HCT116 (cell line): ENCODE data around the gene TTC16. TPM values are rescaled to one million over a fixed set of nuclear protein-coding genes. Genes with fewer than 3 reads are reported as not detected.

Experiments
- ATAC-seq: fragments of 200-7000 bp; cut with Tn5 transposase; 2 replicates; pipeline ENCODE4 v1.9.1; 2020; ENCODE audit warnings: mild to moderate bottlenecking, moderate library complexity
- BruUV-seq: library from RNA; stranded (reverse); fragments of 400-500 nt; replicated peaks from 2 replicates; lab custom pipeline; 2021; lab: Mats Ljungman, UMichigan
- CTCF ChIA-PET: fragments of 300-600 bp; sonication (Branson Sonifier 250); formaldehyde crosslinking; loops from one replicate; lab custom pipeline; 2021; ENCODE audit warnings: antibody characterized with exemption; lab: Charles Lee
- POLR2A ChIA-PET: fragments of 300-600, 350-600 bp; sonication (Branson Sonifier 250); formaldehyde crosslinking; loops from one replicate; lab custom pipeline; 2021; ENCODE audit warnings: antibody characterized with exemption; lab: Charles Lee
- RAD21 ChIA-PET, 2 experiments: fragments of 300-600 bp; sonication (Branson Sonifier 250); formaldehyde crosslinking; loops; one replicate each; lab custom pipeline; 2023; ENCODE audit warnings: low total read pairs in 2 of 2; ENCODE audit not compliant: uncharacterized antibody in 2 of 2, unreplicated experiment in 2 of 2, low non-redundant PET in 1 of 2; lab: Charles Lee
- DNase-seq: peaks from one replicate; pipeline ENCODE4 v3.0.0-alpha.2; 2010; ENCODE audit warnings: low read depth, low spot score
- H2AFZ ChIP-seq: fragments of 200-600 bp; shearing (Covaris generic), sonication (generic); 2 replicates; pipeline ENCODE4 v1.6.1; 2017; ENCODE audit warnings: low read depth, mixed run types, mixed read lengths, antibody characterized with exemption, low read length; ENCODE audit not compliant: poor library complexity, severe bottlenecking
- H3K27ac ChIP-seq: 2 replicates; pipeline ENCODE4 v1.5.1; 2012; ENCODE audit warnings: low read depth, low read length
- H3K27me3 ChIP-seq: fragments of 200-600 bp; sonication (generic); 2 replicates; pipeline ENCODE4 v1.6.1; 2016; ENCODE audit warnings: mixed run types, low read length, mixed read lengths; ENCODE audit not compliant: insufficient read depth
- H3K36me3 ChIP-seq, 2 experiments: fragments of 200-500 bp in 1 of 2; fragments of 200-600 bp in 1 of 2; sonication (Bioruptor generic) in 1 of 2; sonication (generic) in 1 of 2; 2 replicates each; pipeline versions ENCODE4 v1.5.1 to v1.6.1; 2014 to 2016; ENCODE audit warnings: low read length in 2 of 2, inconsistent platforms in 1 of 2, mixed read lengths in 1 of 2, mixed run types in 1 of 2; ENCODE audit not compliant: insufficient read depth in 2 of 2, control insufficient read depth in 1 of 2
- H3K4me1 ChIP-seq, 2 experiments: fragments of 200-600 bp in 1 of 2; sonication (generic) in 1 of 2; 2 replicates each; pipeline versions ENCODE4 v1.5.1 to v1.6.1; 2012 to 2017; ENCODE audit warnings: low read length in 2 of 2, inconsistent platforms in 1 of 2, mild to moderate bottlenecking in 1 of 2, mixed read lengths in 1 of 2, mixed run types in 1 of 2, moderate library complexity in 1 of 2; ENCODE audit not compliant: insufficient read depth in 2 of 2, control insufficient read depth in 1 of 2
- H3K4me2 ChIP-seq: fragments of 200-600 bp; sonication (generic); 2 replicates; pipeline ENCODE4 v1.6.1; 2017; ENCODE audit warnings: mixed run types, low read length, mixed read lengths
- H3K4me3 ChIP-seq, 2 experiments: fragments of 200-600 bp in 1 of 2; sonication (generic) in 1 of 2; replicated peaks in 1 of 2; 2 replicates each; pipeline ENCODE4 v1.5.1; 2011 to 2016; ENCODE audit warnings: low read length in 2 of 2, control low read depth in 1 of 2, low read depth in 1 of 2, mild to moderate bottlenecking in 1 of 2, mixed read lengths in 1 of 2, mixed run types in 1 of 2
- H3K79me2 ChIP-seq: fragments of 200-600 bp; sonication (generic); 2 replicates; pipeline ENCODE4 v1.6.1; 2017; ENCODE audit warnings: mild to moderate bottlenecking, mixed run types, low read length, moderate library complexity, mixed read lengths; ENCODE audit not compliant: insufficient read depth
- H3K9ac ChIP-seq: fragments of 200-600 bp; sonication (generic); 2 replicates; pipeline ENCODE4 v1.6.1; 2016; ENCODE audit warnings: low read length, mixed read lengths
- H3K9me2 ChIP-seq: fragments of 200-600 bp; sonication (generic), shearing (Covaris generic); 2 replicates; pipeline ENCODE4 v1.6.1; 2017; ENCODE audit warnings: mixed run types, mild to moderate bottlenecking, moderate library complexity; ENCODE audit not compliant: insufficient read depth
- H3K9me3 ChIP-seq, 2 experiments: fragments of 200-500 bp in 1 of 2; fragments of 200-600 bp in 1 of 2; sonication (Bioruptor generic) in 1 of 2; sonication (generic) in 1 of 2; 2 replicates each; pipeline ENCODE4 v1.6.1; 2014 to 2017; ENCODE audit warnings: low read length in 2 of 2, mixed read lengths in 2 of 2, inconsistent platforms in 1 of 2, low read depth in 1 of 2, mild to moderate bottlenecking in 1 of 2, mixed run types in 1 of 2, moderate library complexity in 1 of 2; ENCODE audit not compliant: control insufficient read depth in 1 of 2, insufficient read depth in 1 of 2
- H4K20me1 ChIP-seq: fragments of 200-600 bp; sonication (generic), shearing (Covaris generic); 2 replicates; pipeline ENCODE4 v1.6.1; 2017; ENCODE audit warnings: mixed run types, mild to moderate bottlenecking, moderate library complexity; ENCODE audit not compliant: insufficient read depth
- CBX3 ChIP-seq: IDR thresholded peaks from 2 replicates; pipeline ENCODE4 v1.6.1; 2012; ENCODE audit warnings: low read depth
- CEBPB ChIP-seq: IDR thresholded peaks from 2 replicates; pipeline ENCODE4 v1.6.1; 2012; ENCODE audit warnings: low read depth
- EGR1 ChIP-seq: IDR thresholded peaks from 2 replicates; pipeline ENCODE4 v1.6.1; 2012; ENCODE audit warnings: low read depth
- ELF1 ChIP-seq: IDR thresholded peaks from 2 replicates; pipeline ENCODE4 v1.6.1; 2012; ENCODE audit warnings: low read depth, borderline replicate concordance
- EZH2 ChIP-seq: fragments of 200-600 bp; sonication (generic); IDR thresholded peaks from 2 replicates; pipeline ENCODE4 v1.6.1; 2017; ENCODE audit warnings: antibody characterized with exemption, mixed run types
- FOSL1 ChIP-seq: IDR thresholded peaks from 2 replicates; pipeline ENCODE4 v1.6.1; 2012; ENCODE audit warnings: low read depth
- JUND ChIP-seq: IDR thresholded peaks from 2 replicates; pipeline ENCODE4 v1.6.1; 2012
- POLR2A ChIP-seq: IDR thresholded peaks from 2 replicates; pipeline ENCODE4 v1.7.0; 2011; ENCODE audit warnings: borderline replicate concordance; ENCODE audit not compliant: insufficient read depth, insufficient read length; ENCODE audit errors: extremely low read depth
- POLR2AphosphoS5 ChIP-seq: IDR thresholded peaks from 2 replicates; pipeline ENCODE4 v1.6.1; 2011; ENCODE audit warnings: mild to moderate bottlenecking, low read depth, low read length, moderate library complexity
- SIN3A ChIP-seq: IDR thresholded peaks from 2 replicates; pipeline ENCODE4 v1.6.1; 2012; ENCODE audit warnings: low read depth
- SP1 ChIP-seq: IDR thresholded peaks from 2 replicates; pipeline ENCODE4 v1.6.1; 2012; ENCODE audit warnings: low read depth
- SRF ChIP-seq: IDR thresholded peaks from 2 replicates; pipeline ENCODE4 v1.6.1; 2012; ENCODE audit warnings: low read depth
- TCF7L2 ChIP-seq: IDR thresholded peaks from 2 replicates; pipeline ENCODE4 v1.7.0; 2011; ENCODE audit warnings: borderline replicate concordance, inconsistent platforms; ENCODE audit not compliant: insufficient read depth, insufficient read length; ENCODE audit errors: extremely low read depth
- YY1 ChIP-seq: IDR thresholded peaks from 2 replicates; pipeline ENCODE4 v1.6.1; 2011; ENCODE audit warnings: low read length, low read depth, moderate library complexity, mild to moderate bottlenecking; ENCODE audit not compliant: insufficient replicate concordance; ENCODE audit errors: extremely low read depth
- ZFX ChIP-seq: fragments of 450-650 bp; IDR thresholded peaks from 2 replicates; pipeline ENCODE4 v1.6.1; 2017
- ZNF274 ChIP-seq: fragments of 200-500 bp; sonication (Bioruptor generic); IDR thresholded peaks from 2 replicates; pipeline ENCODE4 v1.6.1; 2014; ENCODE audit warnings: mild to moderate bottlenecking, low read depth, low read length, inconsistent platforms
- intact Hi-C: fragments of 100-400 bp; cut with micrococcal nuclease; formaldehyde crosslinking; loops from 2 replicates; pipeline ENCODE4 v1.10.0; 2022
- total RNA-seq: library from RNA; stranded (reverse); gene quantifications from one replicate; pipeline ENCODE4 v1.2.1, GENCODE V29; 2021; ENCODE audit not compliant: unreplicated experiment
- TF ChIP-seq, protein P1 (sequence below), 3 experiments: fragments of 200-600 bp in 1 of 3; sonication (generic) in 1 of 3; IDR thresholded peaks in 2 of 3; conservative IDR thresholded peaks in 1 of 3; 2 replicates each; pipeline ENCODE4 v1.5.1; 2012 to 2017; ENCODE audit warnings: low read depth in 2 of 3, low read length in 2 of 3, antibody characterized with exemption in 1 of 3, borderline replicate concordance in 1 of 3, control low read depth in 1 of 3, mild to moderate bottlenecking in 1 of 3, mixed read lengths in 1 of 3, mixed run types in 1 of 3, moderate library complexity in 1 of 3; ENCODE audit not compliant: insufficient read depth in 1 of 3

The TTC16 gene
- total RNA-seq, 1 experiment from 2014 or later: not detected

DNA sequence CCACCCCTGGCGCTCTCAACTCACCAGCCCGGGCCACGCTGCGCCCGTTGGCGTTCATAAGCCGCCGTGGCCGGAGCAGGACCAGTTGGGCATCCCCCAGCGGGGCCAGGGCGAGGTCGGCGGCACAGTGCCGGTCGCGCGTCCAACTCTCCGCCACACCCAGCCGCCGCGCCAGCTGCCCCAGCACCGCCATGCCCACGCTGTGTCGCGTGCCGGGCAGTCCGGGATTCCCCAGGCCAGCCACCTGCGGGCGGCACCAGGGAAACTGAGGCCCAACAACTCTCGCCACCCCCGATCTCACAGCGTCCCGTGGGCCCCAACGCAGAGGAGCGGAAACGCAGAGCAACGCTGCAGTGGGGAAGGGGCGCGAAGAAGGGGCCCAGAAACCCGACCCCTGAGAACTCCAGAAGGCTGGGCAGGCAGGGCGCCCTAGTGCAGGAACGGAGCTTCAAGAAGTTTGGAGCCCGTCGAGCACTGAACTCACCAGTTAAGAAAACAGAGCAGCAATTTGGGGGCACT, 869 bp upstream of the TTC16 start:
- H3K4me3 ChIP-seq: peak overlapping the region; percentile 90 to 92
- TF ChIP-seq EZH2: no peak
- TF ChIP-seq ZFX: no peak
- TF ChIP-seq ELF1: no peak
- no peak for TF ChIP-seq SP1
- no peak for TF ChIP-seq CBX3
- TF ChIP-seq CEBPB: no peak
- TF ChIP-seq, protein P1, sequence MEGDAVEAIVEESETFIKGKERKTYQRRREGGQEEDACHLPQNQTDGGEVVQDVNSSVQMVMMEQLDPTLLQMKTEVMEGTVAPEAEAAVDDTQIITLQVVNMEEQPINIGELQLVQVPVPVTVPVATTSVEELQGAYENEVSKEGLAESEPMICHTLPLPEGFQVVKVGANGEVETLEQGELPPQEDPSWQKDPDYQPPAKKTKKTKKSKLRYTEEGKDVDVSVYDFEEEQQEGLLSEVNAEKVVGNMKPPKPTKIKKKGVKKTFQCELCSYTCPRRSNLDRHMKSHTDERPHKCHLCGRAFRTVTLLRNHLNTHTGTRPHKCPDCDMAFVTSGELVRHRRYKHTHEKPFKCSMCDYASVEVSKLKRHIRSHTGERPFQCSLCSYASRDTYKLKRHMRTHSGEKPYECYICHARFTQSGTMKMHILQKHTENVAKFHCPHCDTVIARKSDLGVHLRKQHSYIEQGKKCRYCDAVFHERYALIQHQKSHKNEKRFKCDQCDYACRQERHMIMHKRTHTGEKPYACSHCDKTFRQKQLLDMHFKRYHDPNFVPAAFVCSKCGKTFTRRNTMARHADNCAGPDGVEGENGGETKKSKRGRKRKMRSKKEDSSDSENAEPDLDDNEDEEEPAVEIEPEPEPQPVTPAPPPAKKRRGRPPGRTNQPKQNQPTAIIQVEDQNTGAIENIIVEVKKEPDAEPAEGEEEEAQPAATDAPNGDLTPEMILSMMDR (IDR thresholded peaks at IDR 0.05 in 2 of 3, conservative IDR thresholded peaks at IDR 0.05 in 1 of 3; ENCODE audit: borderline replicate concordance in 1 of 3, insufficient read depth in 1 of 3, low read depth in 2 of 3, low read length in 2 of 3): no peak
- TF ChIP-seq SIN3A: no peak
- no peak for TF ChIP-seq EGR1
- no peak for TF ChIP-seq POLR2A
- TF ChIP-seq POLR2AphosphoS5: no peak
- no peak for TF ChIP-seq SRF
- TF ChIP-seq JUND: no peak
- TF ChIP-seq ZNF274: no peak
- no peak for TF ChIP-seq YY1
- TF ChIP-seq FOSL1: no peak
- no peak for TF ChIP-seq TCF7L2
- H3K9me2 ChIP-seq: no peaks in the 10 kb centered on the region
- no peaks in the 10 kb centered on the region for H3K9me3 ChIP-seq
- H3K27me3 ChIP-seq: no peaks in the 10 kb centered on the region
- no peak for DNase-seq
- RAD21 ChIA-PET: interaction anchor here in 1 of 2 experiments (1.2 kb wide), 1 partner anchor 20 kb away, joined by 4 read pairs; the partner anchor contains the start of gene TOR2A
- CTCF ChIA-PET: interaction anchor here (1.5 kb wide), 1 partner anchor 20 kb away, joined by 12 read pairs; the partner anchor contains the start of gene TOR2A
- no peak overlapping the region for H2AFZ ChIP-seq
- H3K36me3 ChIP-seq: peaks cover 0 to 4% of the 10 kb centered on the region in 2 experiments; a peak in 1 of 4 replicates
- H3K27ac ChIP-seq: peak overlapping the region; percentile 82
- intact Hi-C loops: no loop called here
- POLR2A ChIA-PET: interaction anchor here (0.6 to 1.2 kb wide), 2 partner anchors 20 to 26 kb away, joined by 3 read pairs; no protein-coding TSS in a partner anchor
- peaks cover 10 to 17% of the 10 kb centered on the region in 2 experiments for H3K4me1 ChIP-seq
- peaks cover 13% of the 10 kb centered on the region for H3K79me2 ChIP-seq
- H3K4me2 ChIP-seq: peak overlapping the region; percentile 91
- H4K20me1 ChIP-seq: no peaks in the 10 kb centered on the region
- ATAC-seq: peak; percentile 18
- TSS peak; percentile 69 for BruUV-seq
- peak overlapping the region; percentile 93 for H3K9ac ChIP-seq
